Measurements from ENCODE around the gene CDC42SE2. TPM values are rescaled to one million over a fixed set of nuclear protein-coding genes. Genes with fewer than 3 reads are reported as not detected.

The CDC42SE2 gene
- total RNA-seq, 2 experiments from 2014 or later, result 100 to 102 TPM

GRCh38 chr5:131392466-131393095, 128.7 kb downstream of the CDC42SE2 start:
- Mint-ChIP-seq H3K27me3 (no peaks in the 10 kb centered on the region), H3K36me3 (ENCODE audit: low read depth) (peaks cover 76% of the 10 kb centered on the region), H3K9me3 (no peaks in the 10 kb centered on the region), H3K27ac (peak overlapping the region; percentile 88), H3K4me3 (no peak overlapping the region), H3K4me1 (ENCODE audit: low read depth) (peaks cover 86% of the 10 kb centered on the region)
- ATAC-seq (no peak), DNase-seq (no peak)
- ChIA-PET CTCF (interaction anchor here (1.2 to 5.6 kb wide), 3 partner anchors 9 to 128 kb away, joined by 3 to 38 read pairs (median 4); no protein-coding TSS in a partner anchor), POLR2A (interaction anchor here (1.0 to 1.7 kb wide), 2 partner anchors 9 to 128 kb away, joined by 4 read pairs; no protein-coding TSS in a partner anchor)
- TF ChIP-seq CTCF (IDR thresholded peaks at IDR 0.05), result no peak
- intact Hi-C loops (cut with micrococcal nuclease), result no loop called here

GRCh38 chr5:131393498-131393968, 129.7 kb downstream of the CDC42SE2 start:
- intact Hi-C loops (cut with micrococcal nuclease), result no loop called here
- DNase-seq (no peak), ATAC-seq (no peak)
- TF ChIP-seq CTCF (IDR thresholded peaks at IDR 0.05), result no peak
- peaks cover 83% of the 10 kb centered on the region for H3K4me1 Mint-ChIP-seq (ENCODE audit: low read depth)
- peak overlapping the region; percentile 66 for H3K4me3 Mint-ChIP-seq
- no peaks in the 10 kb centered on the region for H3K9me3 Mint-ChIP-seq
- H3K27ac Mint-ChIP-seq, result peak overlapping the region; percentile 88
- no peaks in the 10 kb centered on the region for H3K27me3 Mint-ChIP-seq
- ChIA-PET CTCF (interaction anchor here (5.6 kb wide), 1 partner anchor 10 kb away, joined by 38 read pairs; no protein-coding TSS in a partner anchor), POLR2A (interaction anchor here (0.7 to 2.6 kb wide), 6 partner anchors 11 to 228 kb away, joined by 3 to 8 read pairs (median 3); no protein-coding TSS in a partner anchor)
- peaks cover 80% of the 10 kb centered on the region for H3K36me3 Mint-ChIP-seq (ENCODE audit: low read depth)

GRCh38 chr5:131394128-131394527, 130.3 kb downstream of the CDC42SE2 start:
- peaks cover 4% of the 10 kb centered on the region for H3K9me3 Mint-ChIP-seq
- TF ChIP-seq CTCF (IDR thresholded peaks at IDR 0.05), result no peak
- ChIA-PET POLR2A (interaction anchor here (0.7 to 2.6 kb wide), 8 partner anchors 12 to 229 kb away, joined by 3 to 8 read pairs (median 3); no protein-coding TSS in a partner anchor), CTCF (interaction anchor here (0.5 to 5.6 kb wide), 2 partner anchors 10 to 221 kb away, joined by 3 to 38 read pairs; no protein-coding TSS in a partner anchor)
- peaks cover 81% of the 10 kb centered on the region for H3K36me3 Mint-ChIP-seq (ENCODE audit: low read depth)
- no peaks in the 10 kb centered on the region for H3K27me3 Mint-ChIP-seq
- peak overlapping the region; percentile 88 for H3K27ac Mint-ChIP-seq
- ATAC-seq (peak; percentile 76), DNase-seq (peak; percentile 69)
- H3K4me1 Mint-ChIP-seq (ENCODE audit: low read depth), result peaks cover 83% of the 10 kb centered on the region
- peak overlapping the region; percentile 66 for H3K4me3 Mint-ChIP-seq
- intact Hi-C loops (cut with micrococcal nuclease), result loop anchor here (1.0 kb wide), 1 partner anchor 9 kb away; no protein-coding TSS in a partner anchor

- Mint-ChIP-seq H3K27ac (peak overlapping the region; percentile 88), H3K9me3 (peaks cover 10% of the 10 kb centered on the region), H3K4me1 (ENCODE audit: low read depth) (peaks cover 75% of the 10 kb centered on the region), H3K36me3 (ENCODE audit: low read depth) (peaks cover 79% of the 10 kb centered on the region), H3K4me3 (peak overlapping the region; percentile 43), H3K27me3 (no peaks in the 10 kb centered on the region)
- peak; percentile 41 for DNase-seq
- ATAC-seq, result peak; percentile 74
- TF ChIP-seq CTCF (IDR thresholded peaks at IDR 0.05), result no peak
- ChIA-PET POLR2A (interaction anchor here (0.8 to 2.8 kb wide), 9 partner anchors 9 to 142 kb away, joined by 3 to 11 read pairs (median 3); no protein-coding TSS in a partner anchor), CTCF (interaction anchor here (1.4 to 5.6 kb wide), 5 partner anchors 12 to 130 kb away, joined by 4 to 38 read pairs (median 5); no protein-coding TSS in a partner anchor)
- intact Hi-C loops (cut with micrococcal nuclease), result loop anchor here (2.0 kb wide), 1 partner anchor 19 kb away; no protein-coding TSS in a partner anchor
Observed at GRCh38 chr5:131396015-131396414, 132.2 kb downstream of the CDC42SE2 start.

Data from activated CD8-positive, alpha-beta T cell treated with anti-CD3 and anti-CD28 coated beads for 36 hours (primary cell).